HepG2 (cell line): ENCODE data around the gene SETD3. TPM values are rescaled to one million over a fixed set of nuclear protein-coding genes. Genes with fewer than 3 reads are reported as not detected.

Experiments used
- ATAC-seq: fragments of 200-7000 bp; cut with Tn5 transposase; 3 replicates; pipeline ENCODE4 v1.9.1; 2020; ENCODE audit warnings: mild to moderate bottlenecking, moderate library complexity
- BruUV-seq: library from RNA; stranded (reverse); fragments of 400-500 nt; replicated peaks from 2 replicates; lab custom pipeline; 2021; lab: Mats Ljungman, UMichigan
- CTCF ChIA-PET: fragments of 300-600 bp; formaldehyde crosslinking; extraction: SDS; loops from one replicate; lab custom pipeline; 2021; ENCODE audit warnings: low total read pairs, inconsistent platforms, low intra/inter-chr PET ratio; lab: Yijun Ruan, JAX
- POLR2A ChIA-PET: fragments of 350-600 bp; sonication (Branson Sonifier 250); formaldehyde crosslinking; loops from one replicate; lab custom pipeline; 2020; ENCODE audit warnings: antibody characterized with exemption, inconsistent platforms; lab: Yijun Ruan, JAX
- DNase-seq: peaks from one replicate; pipeline ENCODE4 v3.0.0-alpha.2; 2015; ENCODE audit warnings: low spot score
- FAIRE-seq: peaks from 3 replicates; lab custom pipeline; 2011; peaks lifted over from hg19 to GRCh38; lab: Jason Lieb, UNC
- H2AFZ ChIP-seq: one replicate; pipeline ENCODE4 v1.6.1; 2011; ENCODE audit warnings: low read length, inconsistent platforms
- H3K27ac ChIP-seq: fragments of 300-600 bp; 3 replicates; pipeline ENCODE4 v1.8.0; 2011; ENCODE audit warnings: mixed run types, mild to moderate bottlenecking, mixed read lengths, low read length, inconsistent platforms; ENCODE audit not compliant: insufficient read depth; ENCODE audit errors: extremely low read length
- H3K27me3 ChIP-seq, 2 experiments: fragments of 200-600 bp in 1 of 2; 2 replicates in 1 of 2; 3 replicates in 1 of 2; pipeline versions ENCODE4 v1.6.0 to v1.8.0; 2011; ENCODE audit warnings: low read length in 2 of 2, mild to moderate bottlenecking in 2 of 2, moderate library complexity in 2 of 2, inconsistent platforms in 1 of 2; ENCODE audit not compliant: insufficient read depth in 2 of 2, control insufficient read depth in 1 of 2
- H3K36me3 ChIP-seq, 2 experiments: fragments of 200-600 bp in 1 of 2; replicated peaks in 1 of 2; 2 replicates in 1 of 2; 3 replicates in 1 of 2; pipeline versions ENCODE4 v1.5.1 to v1.8.0; 2011; ENCODE audit warnings: low read length in 2 of 2, inconsistent platforms in 1 of 2; ENCODE audit not compliant: insufficient read depth in 2 of 2, control insufficient read depth in 1 of 2
- H3K4me1 ChIP-seq: 2 replicates; pipeline ENCODE4 v1.5.1; 2012; ENCODE audit warnings: low read length, inconsistent platforms; ENCODE audit not compliant: insufficient read depth
- H3K4me2 ChIP-seq: 2 replicates; pipeline ENCODE4 v1.6.0; 2011; ENCODE audit warnings: low read depth, low read length, inconsistent platforms
- H3K4me3 ChIP-seq, 3 experiments: fragments of 200-600 bp in 1 of 3; sonication (generic), shearing (Covaris generic) in 1 of 3; replicated peaks in 1 of 3; 2 replicates each; pipeline ENCODE4 v1.5.1; 2011 to 2016; ENCODE audit warnings: low read length in 3 of 3, inconsistent platforms in 2 of 3, low read depth in 2 of 3, mild to moderate bottlenecking in 2 of 3, control low read depth in 1 of 3, mixed read lengths in 1 of 3; ENCODE audit not compliant: insufficient read depth in 1 of 3
- H3K79me2 ChIP-seq: one replicate; pipeline ENCODE4 v1.6.1; 2011; ENCODE audit warnings: low read length, inconsistent platforms; ENCODE audit not compliant: insufficient read depth
- H3K9ac ChIP-seq: 2 replicates; pipeline ENCODE4 v1.6.0; 2011; ENCODE audit warnings: mild to moderate bottlenecking, low read depth, low read length, inconsistent platforms; ENCODE audit not compliant: insufficient read depth
- H3K9me3 ChIP-seq: 2 replicates; pipeline ENCODE4 v1.5.1; 2012; ENCODE audit warnings: mild to moderate bottlenecking, low read length
- H4K20me1 ChIP-seq: 2 replicates; pipeline ENCODE4 v1.6.0; 2011; ENCODE audit warnings: inconsistent platforms, mild to moderate bottlenecking, low read length, moderate library complexity; ENCODE audit not compliant: insufficient read depth
- ATM ChIP-seq: fragments of 450-650 bp; IDR thresholded peaks from 2 replicates; pipeline ENCODE4 v1.7.1; 2017; ENCODE audit warnings: mild to moderate bottlenecking, borderline replicate concordance
- DRAP1 ChIP-seq: IDR thresholded peaks from 2 replicates; pipeline ENCODE4 v1.6.1; 2016; ENCODE audit warnings: missing genetic modification reagents, missing compliant biosample characterization
- GATAD1 ChIP-seq: IDR thresholded peaks from 2 replicates; pipeline ENCODE4 v1.6.1; 2016; ENCODE audit warnings: missing genetic modification reagents, missing compliant biosample characterization
- GTF2F1 ChIP-seq: fragments of 150-350 bp; IDR thresholded peaks from 2 replicates; pipeline ENCODE4 v1.6.1; 2014; ENCODE audit warnings: low read length
- HNF4G ChIP-seq, 2 experiments: sonication (generic) in 1 of 2; formaldehyde crosslinking in 1 of 2; IDR thresholded peaks; 2 replicates each; pipeline versions ENCODE4 v1.4.0 to v1.6.1; 2011 to 2020; ENCODE audit warnings: borderline replicate concordance in 2 of 2, low read depth in 2 of 2, mild to moderate bottlenecking in 2 of 2, low read length in 1 of 2, missing genetic modification reagents in 1 of 2, moderate library complexity in 1 of 2
- MIER2 ChIP-seq: IDR thresholded peaks from 2 replicates; pipeline ENCODE4 v1.6.1; 2016; ENCODE audit warnings: missing biosample characterization, missing genetic modification reagents
- ZBTB2 ChIP-seq: sonication (generic); formaldehyde crosslinking; IDR thresholded peaks from 2 replicates; pipeline ENCODE4 v1.8.0; 2022; ENCODE audit warnings: low read depth, missing genetic modification reagents
- ZBTB7B ChIP-seq: sonication (generic); formaldehyde crosslinking; IDR thresholded peaks from 2 replicates; pipeline ENCODE4 v1.4.0; 2020; ENCODE audit warnings: missing genetic modification reagents
- ZNF260 ChIP-seq: sonication (generic); formaldehyde crosslinking; IDR thresholded peaks from 2 replicates; pipeline ENCODE4 v1.4.0; 2020; ENCODE audit warnings: missing genetic modification reagents, low read depth, mild to moderate bottlenecking, borderline replicate concordance
- ZNF264 ChIP-seq: sonication (generic); formaldehyde crosslinking; IDR thresholded peaks from 2 replicates; pipeline ENCODE4 v1.4.0; 2020; ENCODE audit warnings: missing genetic modification reagents
- ZNF580 ChIP-seq: IDR thresholded peaks from 2 replicates; pipeline ENCODE4 v1.6.1; 2016; ENCODE audit warnings: low read depth, borderline replicate concordance
- ZNF777 ChIP-seq: sonication (generic); formaldehyde crosslinking; IDR thresholded peaks from 2 replicates; pipeline ENCODE4 v1.4.0; 2020; ENCODE audit warnings: missing genetic modification reagents
- ZSCAN5A ChIP-seq: sonication (generic); formaldehyde crosslinking; IDR thresholded peaks from 2 replicates; pipeline ENCODE4 v1.8.0; 2022; ENCODE audit warnings: mild to moderate bottlenecking, missing genetic modification reagents, borderline replicate concordance
- WGBS: methylation state at CpG from one replicate; pipeline ENCODE4 v1.1.6; 2017; ENCODE audit warnings: low lambda C conversion rate; 5-methylcytosine and 5-hydroxymethylcytosine counted together
- in situ Hi-C: cut with HindIII; loops from 2 replicates; pipeline ENCODE4 v1.10.0; 2017; ENCODE audit warnings: low pct_unique_long_range_greater_than_20kb; ENCODE audit not compliant: extremely low pct_ligation_motif_present
- intact Hi-C: fragments of 100-400 bp; cut with micrococcal nuclease; formaldehyde crosslinking; loops from one replicate; pipeline ENCODE4 v1.10.0; 2022; ENCODE audit not compliant: unreplicated experiment
- polyA plus RNA-seq, 8 experiments: library from polyadenylated mRNA; depleted of rRNA in 3 of 8; stranded (reverse) in 7 of 8; unstranded in 1 of 8; fragments of >200 nt; fragmentation: Illumina TruSeq in 4 of 8; extraction: Trizol in 4 of 8; gene quantifications; 2 replicates each; pipeline versions ENCODE4 v1.2.1 to v1.2.3, GENCODE V29; 2011 to 2016; ENCODE audit warnings: low read depth in 4 of 8, missing spikeins in 1 of 8, mixed read lengths in 1 of 8; ENCODE audit not compliant: insufficient read depth in 1 of 8
- total RNA-seq, 5 experiments: library from RNA; depleted of rRNA; stranded (reverse); fragments of >200 nt; fragmentation: Illumina TruSeq; extraction: Trizol; gene quantifications; 2 replicates each; pipeline ENCODE4 v1.2.3, GENCODE V29; 2016; ENCODE audit warnings: low read depth in 1 of 5

SETD3 gene
- total and polyA plus RNA-seq, 2 of the 13 experiments (the other 11 are each of a cell fraction or from before 2014, with no cell fraction given), result 30.3 to 67.1 TPM

GRCh38 chr14:99462210-99462609 lies 18.4 kb downstream of the SETD3 start:
- H3K27ac ChIP-seq, result no peak overlapping the region
- intact Hi-C loops, result no loop called here

More at GRCh38 chr14:99462210-99462609, 18.4 kb downstream of the SETD3 start:
- Histone ChIP-seq H3K36me3 (peaks cover 8 to 50% of the 10 kb centered on the region in 2 experiments), H3K9me3 (no peaks in the 10 kb centered on the region), H3K79me2 (peaks cover 16% of the 10 kb centered on the region), H2AFZ (no peak overlapping the region), H3K4me2 (no peak overlapping the region), H3K9ac (no peak overlapping the region), H3K27me3 (no peaks in the 10 kb centered on the region), H4K20me1 (peaks cover 5% of the 10 kb centered on the region), H3K4me1 (peaks cover 41% of the 10 kb centered on the region), H3K4me3 (no peak overlapping the region)
- in situ Hi-C loops, result no loop called here
- POLR2A ChIA-PET, result interaction anchor here (1.5 kb wide), 1 partner anchor 19 kb away, joined by 6 read pairs; the partner anchor contains the start of genes CCNK and SETD3
- no peak for DNase-seq
- no TSS peak for BruUV-seq
- CTCF ChIA-PET, result no interaction called here
- no peak for TF ChIP-seq DRAP1
- no peak for TF ChIP-seq HNF4G (IDR thresholded peaks at IDR 0.05; ENCODE audit: borderline replicate concordance, low read depth, low read length)
- TF ChIP-seq HNF4G (CRISPR knock-in tag; IDR thresholded peaks at IDR 0.05; ENCODE audit: borderline replicate concordance, low read depth), result no peak
- TF ChIP-seq ZNF264 (CRISPR knock-in tag), result no peak
- no peak for TF ChIP-seq GATAD1
- no peak for TF ChIP-seq ZSCAN5A (CRISPR knock-in tag)
- TF ChIP-seq ZNF260 (CRISPR knock-in tag), result no peak
- no peak for TF ChIP-seq ZNF580
- no peak for TF ChIP-seq ZBTB7B (CRISPR knock-in tag)
- no peak for TF ChIP-seq MIER2 (CRISPR knock-in tag)
- TF ChIP-seq GTF2F1, result no peak
- no peak for TF ChIP-seq ZBTB2
- TF ChIP-seq ZNF777 (CRISPR knock-in tag), result no peak
- TF ChIP-seq ATM, result no peak
- WGBS, result 81% methylated on average over 6 of the region's 6 CpGs
- FAIRE-seq, result no peak
- no peak for ATAC-seq
